ENCODE data around the gene NPNT.

NPNT gene

GRCh38 chr4:105894660-105895582 is at the start of gene NPNT:
Gene NPNT, plus strand, starts transcription at chr4:105895471. Its CDS starts 182 bp downstream, at chr4:105895653.
- no peak for TF ChIP-seq GATA3 (IDR thresholded peaks at IDR 0.05; ENCODE audit: low read depth, low read length)
- no peak for TF ChIP-seq GATA2 (IDR thresholded peaks at IDR 0.05; ENCODE audit: low read depth, low read length)

GRCh38 chr4:105845559-105845958 is 49.7 kb upstream of the NPNT start:
- no peak for TF ChIP-seq GATA2 (IDR thresholded peaks at IDR 0.05; ENCODE audit: low read depth, low read length)
- TF ChIP-seq GATA3 (IDR thresholded peaks at IDR 0.05; ENCODE audit: low read depth, low read length): no peak

DNA sequence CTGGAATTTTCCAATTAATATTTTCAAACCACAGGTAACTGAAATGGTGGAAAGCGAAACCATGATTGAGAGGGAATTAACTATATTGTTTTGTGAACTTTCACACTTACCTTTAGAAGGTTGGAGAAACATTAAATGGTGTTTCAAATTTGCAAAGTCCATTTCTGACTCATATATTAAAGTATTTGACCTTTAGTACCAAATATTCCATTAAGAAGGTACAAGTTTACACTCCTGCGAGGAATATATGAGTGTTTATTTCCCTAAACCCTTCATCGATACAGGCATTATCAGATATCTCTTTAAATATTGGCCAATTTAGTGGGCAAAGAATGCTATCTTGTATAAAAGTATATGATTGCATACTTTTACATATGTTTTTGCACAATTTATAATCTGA is 44.1 kb upstream of the NPNT start:
- TF ChIP-seq GATA2 (IDR thresholded peaks at IDR 0.05; ENCODE audit: low read depth, low read length) (no peak), GATA3 (IDR thresholded peaks at IDR 0.05; ENCODE audit: low read depth, low read length) (no peak)

DNA sequence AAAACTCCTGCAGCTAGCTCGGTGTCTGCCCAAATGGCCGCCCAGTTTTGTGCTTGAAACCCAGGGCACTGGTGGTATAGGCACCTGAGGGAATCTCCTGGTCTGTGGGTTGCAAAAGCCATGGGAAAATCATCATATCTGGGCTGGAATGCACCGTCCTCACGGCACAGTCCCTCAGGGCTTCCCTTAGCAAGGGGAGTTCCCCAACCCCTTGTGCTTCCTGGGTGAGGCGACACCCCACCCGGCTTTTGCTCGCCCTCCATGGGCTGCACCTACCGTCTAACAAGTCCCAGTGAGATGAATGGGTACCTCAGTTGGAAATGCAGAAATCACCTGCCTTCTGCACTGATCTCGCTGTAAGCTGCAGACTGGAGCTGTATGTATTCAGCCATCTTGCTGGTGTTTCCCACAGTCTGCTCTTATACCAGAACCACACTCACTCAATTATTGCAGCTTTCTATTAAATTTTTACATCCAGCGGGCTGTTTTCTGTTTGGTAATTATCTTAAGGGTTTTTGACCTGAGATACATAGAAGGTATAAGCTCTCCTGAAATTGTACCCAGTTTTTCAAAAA is 36.7 kb upstream of the NPNT start:
- TF ChIP-seq GATA2 (IDR thresholded peaks at IDR 0.05; ENCODE audit: low read depth, low read length) (no peak), GATA3 (IDR thresholded peaks at IDR 0.05; ENCODE audit: low read depth, low read length) (no peak)

DNA sequence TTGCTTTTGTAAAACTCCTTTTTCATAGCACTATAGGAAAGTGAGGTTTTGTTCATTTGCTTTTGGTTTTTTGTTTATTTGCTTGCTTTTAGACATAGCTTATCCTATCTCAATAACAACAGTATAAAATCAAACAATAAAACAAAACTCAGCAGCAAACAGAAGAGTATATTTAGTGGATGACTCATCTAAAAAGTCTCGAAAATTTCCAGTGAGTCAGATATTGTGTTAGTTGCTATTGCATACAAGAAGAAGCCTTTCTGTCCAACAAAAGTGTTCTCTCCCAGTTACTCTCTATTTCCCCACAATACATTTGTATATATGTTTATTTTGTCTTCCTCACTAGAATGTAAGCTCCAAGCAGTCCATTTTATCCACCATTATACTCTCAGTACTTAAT is 36.0 kb upstream of the NPNT start:
- no peak for TF ChIP-seq GATA3 (IDR thresholded peaks at IDR 0.05; ENCODE audit: low read depth, low read length)
- TF ChIP-seq GATA2 (IDR thresholded peaks at IDR 0.05; ENCODE audit: low read depth, low read length): no peak

- TF ChIP-seq GATA2 (IDR thresholded peaks at IDR 0.05; ENCODE audit: low read depth, low read length) (no peak), GATA3 (IDR thresholded peaks at IDR 0.05; ENCODE audit: low read depth, low read length) (no peak)
These were observed 24.3 kb upstream of the NPNT start for GRCh38 chr4:105870963-105871362.

GRCh38 chr4:105871997-105872396 is 23.3 kb upstream of the NPNT start:
- TF ChIP-seq GATA3 (IDR thresholded peaks at IDR 0.05; ENCODE audit: low read depth, low read length) (no peak), GATA2 (IDR thresholded peaks at IDR 0.05; ENCODE audit: low read depth, low read length) (no peak)

GRCh38 chr4:105875233-105875632 is 20.0 kb upstream of the NPNT start:
- TF ChIP-seq GATA3 (IDR thresholded peaks at IDR 0.05; ENCODE audit: low read depth, low read length) (no peak), GATA2 (IDR thresholded peaks at IDR 0.05; ENCODE audit: low read depth, low read length) (no peak)

- TF ChIP-seq GATA3 (IDR thresholded peaks at IDR 0.05; ENCODE audit: low read depth, low read length) (no peak), GATA2 (IDR thresholded peaks at IDR 0.05; ENCODE audit: low read depth, low read length) (no peak)
These were observed 16.6 kb upstream of the NPNT start for GRCh38 chr4:105878668-105879067.

DNA sequence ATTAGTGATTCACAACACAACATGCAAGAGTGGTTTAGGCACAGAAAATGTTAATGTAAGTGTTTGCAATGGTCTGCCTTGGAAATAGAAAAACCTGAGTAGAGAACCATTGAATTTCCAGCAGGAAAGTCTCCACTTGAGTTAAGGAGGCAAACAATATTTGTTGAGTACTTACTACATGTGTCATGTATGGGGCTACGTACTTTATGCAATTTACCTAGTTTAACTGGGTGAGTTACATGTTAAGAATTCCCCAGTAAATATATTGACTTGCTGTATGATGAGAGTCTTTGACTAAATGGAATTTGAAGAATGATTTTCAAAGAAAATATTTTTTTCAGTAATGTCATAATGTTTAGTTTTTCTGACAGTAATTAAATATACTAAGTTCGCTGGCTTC is 7.8 kb upstream of the NPNT start:
- TF ChIP-seq GATA3 (IDR thresholded peaks at IDR 0.05; ENCODE audit: low read depth, low read length): no peak
- TF ChIP-seq GATA2 (IDR thresholded peaks at IDR 0.05; ENCODE audit: low read depth, low read length): no peak

- TF ChIP-seq GATA3 (IDR thresholded peaks at IDR 0.05; ENCODE audit: low read depth, low read length) (no peak), GATA2 (IDR thresholded peaks at IDR 0.05; ENCODE audit: low read depth, low read length) (no peak)
These were observed 551 bp downstream of the NPNT start for GRCh38 chr4:105895583-105896460.

DNA sequence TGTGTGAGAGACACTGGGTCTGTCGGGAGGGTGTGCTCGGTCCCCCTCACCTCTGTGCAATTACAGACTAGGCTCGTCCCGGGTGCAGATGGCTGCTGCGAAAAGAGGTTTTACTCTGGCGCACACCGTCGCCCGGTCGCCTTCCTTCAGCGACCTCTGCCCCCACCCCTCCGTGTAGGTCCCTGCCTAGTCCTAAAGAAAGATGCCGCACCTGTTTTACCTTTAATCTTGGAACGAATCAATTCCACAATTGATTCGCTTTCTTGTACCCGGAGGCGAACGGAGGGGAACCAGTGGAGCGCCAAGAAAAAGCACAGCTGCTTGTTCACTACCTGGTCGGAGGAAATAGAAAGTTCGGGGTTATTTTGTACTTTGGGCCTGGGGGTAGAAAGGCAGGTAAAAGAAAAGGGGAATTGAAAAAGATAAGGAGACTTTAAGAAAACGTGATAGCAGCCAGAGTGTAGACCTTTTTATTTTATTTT is 1.2 kb downstream of the NPNT start:
- TF ChIP-seq GATA2 (IDR thresholded peaks at IDR 0.05; ENCODE audit: low read depth, low read length) (no peak), GATA3 (IDR thresholded peaks at IDR 0.05; ENCODE audit: low read depth, low read length) (no peak)

GRCh38 chr4:105896984-105897775 is 1.9 kb downstream of the NPNT start:
- TF ChIP-seq GATA3 (IDR thresholded peaks at IDR 0.05; ENCODE audit: low read depth, low read length): no peak
- no peak for TF ChIP-seq GATA2 (IDR thresholded peaks at IDR 0.05; ENCODE audit: low read depth, low read length)
